Mucosa of rectum (tissue), 2 donors: ENCODE data around the gene CRIP3.

Source experiments
- H3K27ac ChIP-seq, 2 donors: one replicate each; pipeline ENCODE4 v1.7.0; 2013; ENCODE audit warnings: inconsistent platforms in 2 of 2, low read depth in 2 of 2, low read length in 2 of 2
- H3K27me3 ChIP-seq, 2 donors: one replicate each; pipeline ENCODE4 v1.7.0; 2013; ENCODE audit warnings: low read length in 2 of 2; ENCODE audit not compliant: control insufficient read depth in 2 of 2, insufficient read depth in 2 of 2
- H3K36me3 ChIP-seq, 2 donors: one replicate each; pipeline ENCODE4 v1.7.0; 2013; ENCODE audit warnings: low read length in 2 of 2; ENCODE audit not compliant: control insufficient read depth in 2 of 2, insufficient read depth in 2 of 2
- H3K4me1 ChIP-seq, 2 donors: one replicate each; pipeline ENCODE4 v1.7.0; 2013; ENCODE audit warnings: low read length in 2 of 2, mild to moderate bottlenecking in 1 of 2; ENCODE audit not compliant: control insufficient read depth in 2 of 2, insufficient read depth in 2 of 2
- H3K4me3 ChIP-seq, 2 donors: one replicate each; pipeline ENCODE4 v1.7.0; 2013; ENCODE audit warnings: low read length in 2 of 2
- H3K9ac ChIP-seq, 2 donors: one replicate each; pipeline ENCODE4 v1.7.0; 2013; ENCODE audit warnings: low read length in 2 of 2, low read depth in 1 of 2, mild to moderate bottlenecking in 1 of 2
- H3K9me3 ChIP-seq, 2 donors: one replicate each; pipeline ENCODE4 v1.7.0; 2013; ENCODE audit warnings: low read length in 2 of 2; ENCODE audit not compliant: control insufficient read depth in 2 of 2
- donor health status: healthy.
- donor health status: Normal muscosa, but diverticular disease.

CRIP3 gene

GRCh38 chr6:43299338-43300293 is 9.0 kb downstream of the CRIP3 start:
- Histone ChIP-seq H3K9ac (no peak overlapping the region), H3K4me3 (no peak overlapping the region), H3K4me1 (no peaks in the 10 kb centered on the region)

GRCh38 chr6:43298565-43299337 is 9.9 kb downstream of the CRIP3 start:
- Histone ChIP-seq H3K4me1 (no peaks in the 10 kb centered on the region), H3K9ac (no peak overlapping the region), H3K4me3 (no peak overlapping the region)

More at GRCh38 chr6:43299338-43300293, 9.0 kb downstream of the CRIP3 start:
- Histone ChIP-seq H3K27me3 (peaks cover 0 to 10% of the 10 kb centered on the region in 2 donors), H3K9me3 (no peaks in the 10 kb centered on the region), H3K36me3 (no peaks in the 10 kb centered on the region), H3K27ac (no peak overlapping the region)

GRCh38 chr6:43297644-43298564 is 10.7 kb downstream of the CRIP3 start, which contains the start of gene SLC22A7:
TSS of gene SLC22A7 (plus strand) at chr6:43298260. CDS start at chr6:43298359, 99 bp downstream.
- H3K4me3 ChIP-seq = no peak within 1 kb of the TSS
- peaks cover 0 to 10% of the 10 kb centered on the region in 2 donors for H3K27me3 ChIP-seq
- no peak within 1 kb of the TSS for H3K9ac ChIP-seq
- no peaks in the 10 kb centered on the region for H3K9me3 ChIP-seq
- no peaks in the 10 kb centered on the region for H3K4me1 ChIP-seq
- no peak within 1 kb of the TSS for H3K27ac ChIP-seq
- no peaks in the 10 kb centered on the region for H3K36me3 ChIP-seq

More at GRCh38 chr6:43298565-43299337, 9.9 kb downstream of the CRIP3 start:
- peaks cover 0 to 10% of the 10 kb centered on the region in 2 donors for H3K27me3 ChIP-seq
- no peaks in the 10 kb centered on the region for H3K36me3 ChIP-seq
- H3K27ac ChIP-seq = no peak overlapping the region
- no peaks in the 10 kb centered on the region for H3K9me3 ChIP-seq

GRCh38 chr6:43296780-43297497 is 11.7 kb downstream of the CRIP3 start:
- no peak overlapping the region for H3K27ac ChIP-seq

GRCh38 chr6:43295456-43295855 is 13.2 kb downstream of the CRIP3 start:
- Histone ChIP-seq H3K9ac (no peak overlapping the region), H3K9me3 (no peaks in the 10 kb centered on the region), H3K4me3 (no peak overlapping the region), H3K36me3 (no peaks in the 10 kb centered on the region), H3K4me1 (peaks cover 3 to 10% of the 10 kb centered on the region in 2 donors), H3K27me3 (peaks cover 0 to 7% of the 10 kb centered on the region in 2 donors), H3K27ac (no peak overlapping the region)

More at GRCh38 chr6:43296780-43297497, 11.7 kb downstream of the CRIP3 start:
- Histone ChIP-seq H3K27me3 (peaks cover 0 to 10% of the 10 kb centered on the region in 2 donors), H3K4me1 (no peaks in the 10 kb centered on the region), H3K36me3 (no peaks in the 10 kb centered on the region), H3K4me3 (no peak overlapping the region), H3K9ac (no peak overlapping the region), H3K9me3 (no peaks in the 10 kb centered on the region)

- Histone ChIP-seq H3K9me3 (no peaks in the 10 kb centered on the region), H3K4me1 (peaks cover 3 to 14% of the 10 kb centered on the region in 2 donors), H3K27me3 (peaks cover 0 to 7% of the 10 kb centered on the region in 2 donors), H3K27ac (no peak overlapping the region), H3K4me3 (no peak overlapping the region), H3K36me3 (no peaks in the 10 kb centered on the region), H3K9ac (no peak overlapping the region)
These were observed 14.1 kb downstream of the CRIP3 start for GRCh38 chr6:43294536-43294935.

- Histone ChIP-seq H3K9me3 (no peaks in the 10 kb centered on the region), H3K36me3 (no peaks in the 10 kb centered on the region), H3K27ac (no peak overlapping the region), H3K4me1 (peaks cover 3 to 14% of the 10 kb centered on the region in 2 donors), H3K4me3 (no peak overlapping the region), H3K27me3 (peaks cover 0 to under 1% of the 10 kb centered on the region in 2 donors), H3K9ac (no peak overlapping the region)
These were observed 14.9 kb downstream of the CRIP3 start for GRCh38 chr6:43293698-43294097.

GRCh38 chr6:43292763-43293318 is 15.8 kb downstream of the CRIP3 start:
- H3K36me3 ChIP-seq = no peaks in the 10 kb centered on the region
- H3K9ac ChIP-seq = no peak overlapping the region
- H3K27ac ChIP-seq = no peak overlapping the region
- no peak overlapping the region for H3K4me3 ChIP-seq
- H3K27me3 ChIP-seq = no peaks in the 10 kb centered on the region
- no peaks in the 10 kb centered on the region for H3K9me3 ChIP-seq
- peaks cover 5 to 23% of the 10 kb centered on the region in 2 donors for H3K4me1 ChIP-seq

- H3K4me1 ChIP-seq = peaks cover 8 to 27% of the 10 kb centered on the region in 2 donors
- H3K9ac ChIP-seq = no peak overlapping the region
- no peak overlapping the region for H3K27ac ChIP-seq
- H3K4me3 ChIP-seq = no peak overlapping the region
- no peaks in the 10 kb centered on the region for H3K27me3 ChIP-seq
- no peaks in the 10 kb centered on the region for H3K36me3 ChIP-seq
- no peaks in the 10 kb centered on the region for H3K9me3 ChIP-seq
These were observed 16.3 kb downstream of the CRIP3 start for GRCh38 chr6:43292341-43292740.
